Naive thymus-derived CD8-positive, alpha-beta T cell (primary cell): ENCODE measurements around the gene GLIPR1L2. TPM values are rescaled to one million over a fixed set of nuclear protein-coding genes. Genes with fewer than 3 reads are reported as not detected.
A peak's percentile ranks its signal among the peaks of the same experiment; 100 is the strongest.
"Not testable (repeated sequence)": the region's sequence is repeated elsewhere in the genome, so short reads cannot be mapped to it uniquely, and the experiment has no call there.

Experiments used
- ATAC-seq, 2 donors: fragments of 150-1000 bp; cut with Tn5 transposase in 1 of 2; sonication (Bioruptor Pico), chemical (Tn5 transposase) in 1 of 2; 1 replicate in 1 of 2; 2 replicates in 1 of 2; pipeline ENCODE4 v1.10.0; 2021; ENCODE audit warnings: mild to moderate bottlenecking in 2 of 2, moderate library complexity in 2 of 2
- POLR2A ChIA-PET: fragments of 350-600 bp; sonication (Branson Sonifier 250); formaldehyde crosslinking; loops from one replicate; lab custom pipeline; 2021; ENCODE audit warnings: antibody characterized with exemption; lab: Charles Lee
- DNase-seq, 10 donors: peaks; one replicate each; pipeline versions ENCODE4 v3.0.0 to v3.0.0-alpha.2; 2020 to 2022
- H3K27ac Mint-ChIP-seq, 10 donors: one replicate each; pipeline ENCODE4 v1.8.0; 2020 to 2022; ENCODE audit warnings: mild to moderate bottlenecking in 10 of 10, mixed read lengths in 10 of 10, moderate library complexity in 4 of 10, inconsistent platforms in 1 of 10
- H3K27me3 Mint-ChIP-seq, 5 donors: one replicate each; pipeline ENCODE4 v1.8.0; 2021 to 2022; ENCODE audit warnings: mixed read lengths in 5 of 5
- H3K36me3 Mint-ChIP-seq, 3 donors: one replicate each; pipeline ENCODE4 v1.8.0; 2020 to 2022; ENCODE audit warnings: mixed read lengths in 3 of 3, mild to moderate bottlenecking in 2 of 3, inconsistent platforms in 1 of 3
- H3K4me1 Mint-ChIP-seq, 4 donors: one replicate each; pipeline ENCODE4 v1.8.0; 2021 to 2022; ENCODE audit warnings: mixed read lengths in 4 of 4
- H3K4me3 Mint-ChIP-seq, 10 donors: one replicate each; pipeline ENCODE4 v1.8.0; 2020 to 2022; ENCODE audit warnings: mild to moderate bottlenecking in 10 of 10, mixed read lengths in 10 of 10, moderate library complexity in 6 of 10, inconsistent platforms in 1 of 10
- H3K9me3 Mint-ChIP-seq, 9 donors: one replicate each; pipeline ENCODE4 v1.8.0; 2020 to 2022; ENCODE audit warnings: mixed read lengths in 9 of 9, mild to moderate bottlenecking in 3 of 9, inconsistent platforms in 1 of 9, moderate library complexity in 1 of 9
- polyA plus RNA-seq, 3 donors: library from polyadenylated mRNA; unstranded; fragments of 300-500 nt; fragmentation: Illumina TruSeq; gene quantifications; one replicate each; pipeline ENCODE4 v1.2.3, GENCODE V29; 2021
- total RNA-seq, 8 experiments: library from RNA in 2 of 8; stranded (reverse) in 2 of 8; gene quantifications; one replicate each; pipeline ENCODE4 v1.2.3 and lab custom pipeline; 2021 to 2026

Gene GLIPR1L2
- total and polyA plus RNA-seq, 5 experiments from 2014 or later: 0.91 to 3.2 (median 1.2) TPM

DNA sequence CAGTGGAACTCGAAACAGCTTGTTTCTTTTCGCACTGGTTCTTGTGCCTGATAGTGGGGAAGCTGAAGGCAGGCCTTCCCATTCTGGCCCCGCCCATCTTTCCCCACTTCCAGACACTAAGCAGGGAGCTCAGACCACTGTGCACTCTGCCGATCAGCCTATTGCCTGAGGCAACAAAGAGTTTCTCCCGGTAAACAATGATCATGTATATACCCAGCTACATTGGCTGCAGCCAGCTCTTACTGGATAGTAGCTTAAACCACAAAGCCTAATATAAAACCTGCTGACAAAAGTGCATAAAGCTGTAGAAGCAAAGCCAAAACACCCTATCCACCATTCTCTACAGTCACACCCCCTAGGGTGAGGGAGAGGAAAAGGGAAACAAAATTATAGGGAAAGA, 65.0 kb downstream of the GLIPR1L2 start:
- POLR2A ChIA-PET: no interaction called here
- Mint-ChIP-seq H3K9me3 (peaks cover 0 to 6% (median 2%) of the 10 kb centered on the region in 9 donors), H3K36me3 (no peaks in the 10 kb centered on the region), H3K4me1 (peaks cover 13 to 43% (median 27%) of the 10 kb centered on the region in 4 donors), H3K4me3 (no peak overlapping the region), H3K27me3 (no peaks in the 10 kb centered on the region), H3K27ac (peak overlapping the region in 1 of 10 donors; percentile 60)
- DNase-seq: no peak
- ATAC-seq: no peak

DNA sequence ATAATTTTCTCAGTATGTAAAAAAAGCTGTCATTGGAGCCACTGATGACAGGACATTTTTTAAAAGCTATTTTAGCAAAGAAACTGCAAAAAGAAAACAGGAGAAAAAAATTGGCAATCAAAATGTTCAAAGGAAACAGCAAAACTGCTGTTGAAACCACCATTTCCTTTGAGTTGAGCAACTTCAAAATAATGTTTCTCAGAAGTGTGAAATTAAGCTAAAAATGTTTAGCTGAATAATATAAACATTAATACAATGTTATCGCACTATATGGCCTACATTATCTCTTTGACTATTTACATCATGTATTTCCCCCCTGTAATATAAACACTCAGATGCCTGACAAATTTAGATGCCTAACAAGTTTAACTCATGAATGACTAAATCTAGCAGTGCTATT, 66.3 kb downstream of the GLIPR1L2 start:
- POLR2A ChIA-PET: interaction anchor here (1.1 to 1.4 kb wide), 3 partner anchors 23 to 574 kb away, joined by 3 to 7 read pairs (median 6); partner anchors contain the start of genes GLIPR1 and PHLDA1
- H3K4me3 Mint-ChIP-seq: peak overlapping the region in 5 of 10 donors; percentile 4 to 75 (median 25)
- peaks cover 13 to 43% (median 27%) of the 10 kb centered on the region in 4 donors for H3K4me1 Mint-ChIP-seq
- peaks cover 0 to 6% (median 2%) of the 10 kb centered on the region in 9 donors for H3K9me3 Mint-ChIP-seq
- no peaks in the 10 kb centered on the region for H3K36me3 Mint-ChIP-seq
- DNase-seq (peak in 3 of 10 donors; percentile 35 to 41 (median 38)), ATAC-seq (peak; percentile 38 to 49)
- H3K27ac Mint-ChIP-seq: peak overlapping the region in 2 of 10 donors; percentile 8 to 33
- no peaks in the 10 kb centered on the region for H3K27me3 Mint-ChIP-seq

DNA sequence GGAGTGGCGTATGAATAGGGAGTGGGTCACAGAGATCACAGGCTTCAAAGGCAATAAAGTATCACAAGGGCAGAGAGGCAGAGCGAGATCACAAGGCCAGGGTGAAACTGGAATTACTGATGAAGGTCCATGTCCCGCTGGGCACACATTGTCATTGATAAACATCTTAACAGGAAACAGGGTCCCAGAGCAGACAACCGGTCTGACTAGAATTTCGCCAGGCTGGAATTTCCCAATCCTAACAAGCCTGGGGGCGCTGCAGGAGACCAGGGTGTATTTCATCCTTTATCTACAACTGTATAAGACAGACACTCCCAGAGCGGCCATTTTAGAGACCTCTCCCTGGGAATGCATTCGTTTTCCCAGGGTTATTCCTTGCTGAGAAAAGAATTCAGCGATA, 67.0 kb downstream of the GLIPR1L2 start:
- not testable (repeated sequence) for DNase-seq, H3K27me3 Mint-ChIP-seq, ATAC-seq, H3K36me3 Mint-ChIP-seq, H3K9me3 Mint-ChIP-seq
- H3K4me3 Mint-ChIP-seq: peak overlapping the region in 2 of 10 donors; percentile 25 to 29
- peak overlapping the region in 2 of 10 donors; percentile 8 to 33 for H3K27ac Mint-ChIP-seq
- H3K4me1 Mint-ChIP-seq: peaks cover 13 to 43% (median 27%) of the 10 kb centered on the region in 4 donors
- POLR2A ChIA-PET: interaction anchor here (1.1 to 1.4 kb wide), 3 partner anchors 23 to 574 kb away, joined by 3 to 7 read pairs (median 6); partner anchors contain the start of genes GLIPR1 and PHLDA1

DNA sequence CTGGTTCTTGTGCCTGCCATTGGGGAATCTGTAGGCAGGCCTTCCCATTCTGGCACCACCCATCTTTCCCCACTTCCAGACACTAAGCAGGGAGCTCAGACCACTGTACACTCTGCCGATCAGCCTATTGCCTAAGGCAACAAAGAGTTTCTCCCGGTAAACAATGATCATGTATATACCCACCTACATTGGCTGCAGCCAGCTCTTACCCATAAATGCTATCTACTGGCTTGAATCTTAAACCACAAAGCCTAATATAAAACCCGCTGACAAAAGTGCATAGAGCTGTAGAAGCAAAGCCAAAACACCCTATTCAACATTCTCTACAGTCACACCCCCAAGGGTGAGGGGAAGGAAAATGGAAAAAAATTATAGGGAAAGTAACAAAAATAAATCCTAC, 68.9 kb downstream of the GLIPR1L2 start:
- peaks cover 0 to 8% (median 2%) of the 10 kb centered on the region in 9 donors for H3K9me3 Mint-ChIP-seq
- POLR2A ChIA-PET: no interaction called here
- DNase-seq (no peak), ATAC-seq (no peak)
- peak overlapping the region in 1 of 10 donors; percentile 31 for H3K4me3 Mint-ChIP-seq
- H3K27me3 Mint-ChIP-seq: no peaks in the 10 kb centered on the region
- H3K4me1 Mint-ChIP-seq: peaks cover 13 to 43% (median 27%) of the 10 kb centered on the region in 4 donors
- peak overlapping the region in 4 of 10 donors; percentile 11 to 38 (median 20) for H3K27ac Mint-ChIP-seq
- no peaks in the 10 kb centered on the region for H3K36me3 Mint-ChIP-seq

DNA sequence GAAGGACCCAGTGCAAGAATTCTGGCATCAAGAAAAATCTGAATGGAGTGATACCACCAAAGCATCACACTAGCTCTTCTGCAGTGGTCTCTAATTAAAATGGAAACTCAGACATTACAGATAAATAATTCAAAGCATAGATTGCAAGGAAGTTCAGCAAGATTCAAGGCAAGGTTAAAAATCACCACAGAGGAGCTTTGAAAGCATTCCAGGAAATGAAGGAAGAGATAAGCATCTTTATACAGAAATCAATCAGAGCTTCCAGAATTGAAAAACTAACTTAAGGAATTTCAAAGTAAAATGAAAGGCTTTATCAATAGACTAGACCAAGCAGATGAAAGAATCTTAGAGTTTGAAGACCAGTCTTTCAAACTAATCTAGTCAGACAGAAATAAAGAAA, 69.3 kb downstream of the GLIPR1L2 start:
- H3K9me3 Mint-ChIP-seq: peaks cover 0 to 8% (median 2%) of the 10 kb centered on the region in 9 donors
- DNase-seq (no peak), ATAC-seq (no peak)
- POLR2A ChIA-PET: no interaction called here
- H3K4me3 Mint-ChIP-seq: no peak overlapping the region
- H3K27me3 Mint-ChIP-seq: no peaks in the 10 kb centered on the region
- peaks cover 13 to 43% (median 27%) of the 10 kb centered on the region in 4 donors for H3K4me1 Mint-ChIP-seq
- H3K27ac Mint-ChIP-seq: peak overlapping the region in 1 of 10 donors; percentile 38
- no peaks in the 10 kb centered on the region for H3K36me3 Mint-ChIP-seq

DNA sequence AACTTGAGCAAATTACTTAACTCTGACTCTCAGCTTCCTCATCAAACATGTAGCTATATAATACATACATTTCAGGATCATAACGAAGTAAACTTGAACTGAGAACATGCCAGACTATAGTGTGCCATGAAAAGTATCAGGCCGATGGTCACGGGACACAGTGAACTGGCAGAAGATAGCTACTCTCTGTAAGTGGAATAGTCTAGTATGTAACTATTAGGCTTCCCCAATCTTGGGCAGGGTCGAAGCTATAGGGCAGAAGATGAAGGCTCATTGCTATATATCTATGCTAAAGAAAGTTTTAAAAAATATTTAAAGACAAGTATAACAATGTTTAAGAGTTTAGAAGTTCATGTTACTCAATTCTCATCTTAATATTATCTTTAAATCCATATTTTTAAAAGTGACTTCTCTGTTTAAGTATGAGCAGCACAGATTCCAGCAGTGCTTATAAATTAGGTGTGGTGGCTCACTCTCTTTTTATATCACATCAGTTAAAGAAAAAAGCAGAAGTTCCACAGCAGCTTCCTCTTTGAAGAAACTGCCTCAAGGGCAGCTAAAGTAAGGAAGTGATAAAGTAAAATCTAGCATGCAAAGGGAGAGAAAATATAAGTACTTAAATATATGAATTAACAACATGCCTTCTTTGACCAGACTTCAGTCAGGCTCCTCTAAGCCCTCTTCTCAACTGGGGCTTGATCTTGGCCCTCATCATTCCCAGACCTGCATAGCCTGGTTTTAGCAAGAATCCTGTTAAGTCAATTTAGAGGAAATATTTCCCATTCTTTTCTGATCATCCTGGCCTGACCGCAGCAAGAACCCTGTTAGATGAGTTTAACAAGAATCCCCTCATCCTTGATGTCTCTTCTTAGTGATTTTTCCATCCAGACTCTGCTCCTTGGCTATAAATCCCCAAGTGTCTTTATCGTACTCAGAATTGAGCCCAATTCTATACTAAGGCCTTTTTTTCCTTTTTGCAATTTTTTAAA, 81.3 kb downstream of the GLIPR1L2 start:
- H3K4me3 Mint-ChIP-seq: no peak overlapping the region
- POLR2A ChIA-PET: no interaction called here
- H3K36me3 Mint-ChIP-seq: no peaks in the 10 kb centered on the region
- H3K9me3 Mint-ChIP-seq: no peaks in the 10 kb centered on the region
- ATAC-seq: no peak
- DNase-seq: no peak
- H3K27me3 Mint-ChIP-seq: no peaks in the 10 kb centered on the region
- peak overlapping the region in 2 of 10 donors; percentile 47 to 70 for H3K27ac Mint-ChIP-seq
- H3K4me1 Mint-ChIP-seq: peaks cover 2 to 34% (median 4%) of the 10 kb centered on the region in 4 donors

DNA sequence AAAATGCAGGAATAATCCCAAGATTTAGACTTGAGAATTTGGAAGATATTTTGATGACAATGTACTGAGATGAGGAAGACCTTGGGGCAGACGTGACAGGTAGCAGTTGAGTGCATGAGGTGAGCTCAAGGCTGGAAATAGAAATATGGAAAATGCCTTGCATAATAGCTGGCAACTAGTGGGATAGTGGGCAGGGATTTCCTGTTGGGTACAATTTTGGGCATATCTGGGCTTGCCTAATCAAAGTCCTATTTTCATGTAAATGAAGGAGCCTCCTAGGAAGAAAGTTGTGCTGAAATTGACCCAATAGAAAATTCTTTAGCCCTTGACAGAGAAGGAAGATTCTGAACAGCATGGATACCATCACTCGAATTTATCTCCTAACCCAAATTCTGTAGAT, 83.2 kb downstream of the GLIPR1L2 start:
- Mint-ChIP-seq H3K4me3 (no peak overlapping the region), H3K9me3 (no peaks in the 10 kb centered on the region), H3K36me3 (no peaks in the 10 kb centered on the region), H3K27me3 (no peaks in the 10 kb centered on the region), H3K4me1 (peaks cover 5 to 53% (median 19%) of the 10 kb centered on the region in 4 donors), H3K27ac (peak overlapping the region in 1 of 10 donors; percentile 9)
- POLR2A ChIA-PET: interaction anchor here (0.7 kb wide), 1 partner anchor 10 kb away, joined by 3 read pairs; no protein-coding TSS in a partner anchor
- no peak for DNase-seq
- ATAC-seq: no peak

DNA sequence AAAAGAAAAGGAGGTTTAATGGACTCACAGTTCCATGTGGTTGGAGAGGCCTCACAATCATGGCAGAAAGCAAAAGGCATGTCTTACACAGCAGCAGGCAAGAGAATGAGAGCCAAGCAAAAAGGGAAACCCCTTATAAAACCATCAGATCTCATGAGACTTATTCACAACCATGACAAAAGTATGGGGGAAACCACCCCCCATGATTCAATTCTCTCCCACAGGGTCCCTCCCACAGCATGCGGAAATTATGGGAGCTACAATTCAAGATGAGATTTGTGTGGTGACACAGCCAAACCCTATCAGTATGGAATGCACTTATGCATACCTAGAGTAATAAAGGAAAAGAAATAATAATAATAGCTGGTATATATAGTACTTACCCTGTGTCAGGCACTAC, 85.2 kb downstream of the GLIPR1L2 start:
- peaks cover 20 to 62% (median 37%) of the 10 kb centered on the region in 4 donors for H3K4me1 Mint-ChIP-seq
- no peaks in the 10 kb centered on the region for H3K36me3 Mint-ChIP-seq
- POLR2A ChIA-PET: no interaction called here
- H3K9me3 Mint-ChIP-seq: no peaks in the 10 kb centered on the region
- H3K27ac Mint-ChIP-seq: peak overlapping the region in 5 of 10 donors; percentile 21 to 99 (median 92)
- no peak for ATAC-seq
- no peak overlapping the region for H3K4me3 Mint-ChIP-seq
- H3K27me3 Mint-ChIP-seq: peaks cover 0 to 1% (median 0%) of the 10 kb centered on the region in 5 donors
- DNase-seq: no peak

DNA sequence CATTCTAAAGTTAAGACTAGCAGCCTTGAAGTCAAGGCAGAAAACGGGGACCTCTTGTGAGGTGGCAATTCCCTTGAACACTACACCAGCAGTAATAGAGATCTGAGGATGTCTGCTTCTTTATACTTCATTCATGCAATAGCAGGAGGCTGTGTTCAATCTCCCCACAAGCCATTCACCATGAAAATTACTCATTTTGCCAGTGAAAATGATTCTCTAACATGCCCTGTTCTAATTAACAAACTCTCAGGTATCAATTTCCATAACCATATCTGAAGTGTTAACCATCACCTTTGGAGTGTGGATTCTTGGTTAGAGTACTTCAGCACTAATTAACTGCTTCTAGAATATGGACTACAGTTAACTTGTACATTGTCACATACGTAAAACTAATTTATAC, 86.2 kb downstream of the GLIPR1L2 start:
- Mint-ChIP-seq H3K9me3 (no peaks in the 10 kb centered on the region), H3K4me1 (peaks cover 28 to 64% (median 47%) of the 10 kb centered on the region in 4 donors), H3K27me3 (peaks cover 0 to 1% (median 0%) of the 10 kb centered on the region in 5 donors), H3K4me3 (peak overlapping the region in 1 of 10 donors; percentile 25), H3K27ac (peak overlapping the region in 9 of 10 donors; percentile 22 to 99 (median 99)), H3K36me3 (no peaks in the 10 kb centered on the region)
- ATAC-seq (no peak), DNase-seq (no peak)
- POLR2A ChIA-PET: no interaction called here

DNA sequence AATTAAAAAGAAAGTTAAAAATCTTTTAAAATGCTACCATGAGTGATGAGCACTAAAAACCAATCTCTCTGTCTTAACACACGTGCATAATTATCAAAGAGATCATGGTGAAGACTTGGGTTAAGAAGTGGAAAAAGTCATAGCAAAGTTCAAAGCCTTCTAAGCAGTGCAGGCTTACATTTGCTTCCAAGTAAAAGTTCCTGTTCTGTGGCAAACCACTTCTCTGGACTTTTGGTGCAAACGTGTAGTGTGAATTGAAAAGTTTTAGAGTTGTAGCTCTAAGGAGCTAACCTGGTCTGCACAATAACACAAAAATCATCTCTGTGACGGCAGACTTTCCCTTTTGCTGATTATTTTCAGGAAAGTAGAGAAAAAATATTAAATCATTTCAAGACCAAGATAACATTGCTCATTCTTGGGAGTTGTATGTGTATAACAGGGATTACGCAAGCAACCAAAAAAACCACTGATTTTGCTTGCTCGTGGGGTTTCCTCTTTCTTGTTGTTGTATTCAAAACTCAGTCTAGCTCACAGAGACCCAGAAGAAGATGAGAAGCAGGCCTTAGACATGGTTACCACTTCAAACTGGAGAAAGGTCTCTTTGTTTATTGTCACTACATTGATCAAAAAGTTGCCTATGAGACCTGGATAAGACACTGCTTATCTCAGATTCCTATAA, 87.4 kb downstream of the GLIPR1L2 start:
- POLR2A ChIA-PET: interaction anchor here (1.0 to 3.7 kb wide), 3 partner anchors 10 to 87 kb away, joined by 3 to 27 read pairs (median 3); partner anchors contain the start of genes GLIPR1L2 and KRR1
- Mint-ChIP-seq H3K4me3 (peak overlapping the region; percentile 24 to 100 (median 52)), H3K9me3 (no peaks in the 10 kb centered on the region), H3K4me1 (peaks cover 34 to 69% (median 58%) of the 10 kb centered on the region in 4 donors), H3K27ac (peak overlapping the region; percentile 94 to 99 (median 99)), H3K27me3 (peaks cover 0 to 1% (median 0%) of the 10 kb centered on the region in 5 donors), H3K36me3 (peaks cover 0 to 2% (median 0%) of the 10 kb centered on the region in 3 donors)
- DNase-seq (peak in 9 of 10 donors; percentile 35 to 90 (median 66)), ATAC-seq (peak; percentile 72 to 78)

DNA sequence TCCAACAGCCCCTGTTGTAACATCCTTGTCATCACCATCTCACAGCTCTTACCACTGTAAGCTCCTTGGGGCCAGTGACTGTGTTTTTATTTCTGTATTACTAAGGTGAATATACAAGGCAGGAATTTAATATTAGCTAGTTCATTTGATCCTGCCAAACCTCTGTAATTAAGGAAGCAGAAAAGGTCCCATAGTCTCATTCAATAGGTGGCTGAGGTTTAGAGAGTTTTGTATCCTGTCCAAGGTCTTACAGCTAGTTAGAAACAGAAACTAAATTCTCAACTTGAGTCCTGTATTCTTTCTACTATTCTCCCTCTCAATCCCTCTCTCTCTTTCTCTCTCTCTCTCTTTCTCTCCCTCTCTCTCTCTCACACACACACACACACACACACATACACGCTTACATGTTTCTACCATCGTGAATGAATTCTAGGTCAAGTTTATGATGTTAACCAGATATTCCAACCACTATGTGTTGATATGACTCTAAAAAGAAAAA, 89.1 kb downstream of the GLIPR1L2 start:
- Mint-ChIP-seq H3K4me3 (peak overlapping the region; percentile 74 to 100 (median 98)), H3K9me3 (no peaks in the 10 kb centered on the region), H3K4me1 (peaks cover 40 to 84% (median 73%) of the 10 kb centered on the region in 4 donors), H3K27me3 (peaks cover 0 to 1% (median 0%) of the 10 kb centered on the region in 5 donors), H3K27ac (peak overlapping the region; percentile 94 to 99 (median 99)), H3K36me3 (peaks cover 0 to 7% (median 0%) of the 10 kb centered on the region in 3 donors)
- ATAC-seq: peak; percentile 11 to 13
- POLR2A ChIA-PET: interaction anchor here (0.5 to 3.7 kb wide), 6 partner anchors 9 to 146 kb away, joined by 3 to 27 read pairs (median 6); partner anchors contain the start of genes GLIPR1L1, GLIPR1L2 and KRR1
- DNase-seq: peak in 1 of 10 donors; percentile 33
